Measurements from ENCODE around the gene FAM124A.

DNA sequence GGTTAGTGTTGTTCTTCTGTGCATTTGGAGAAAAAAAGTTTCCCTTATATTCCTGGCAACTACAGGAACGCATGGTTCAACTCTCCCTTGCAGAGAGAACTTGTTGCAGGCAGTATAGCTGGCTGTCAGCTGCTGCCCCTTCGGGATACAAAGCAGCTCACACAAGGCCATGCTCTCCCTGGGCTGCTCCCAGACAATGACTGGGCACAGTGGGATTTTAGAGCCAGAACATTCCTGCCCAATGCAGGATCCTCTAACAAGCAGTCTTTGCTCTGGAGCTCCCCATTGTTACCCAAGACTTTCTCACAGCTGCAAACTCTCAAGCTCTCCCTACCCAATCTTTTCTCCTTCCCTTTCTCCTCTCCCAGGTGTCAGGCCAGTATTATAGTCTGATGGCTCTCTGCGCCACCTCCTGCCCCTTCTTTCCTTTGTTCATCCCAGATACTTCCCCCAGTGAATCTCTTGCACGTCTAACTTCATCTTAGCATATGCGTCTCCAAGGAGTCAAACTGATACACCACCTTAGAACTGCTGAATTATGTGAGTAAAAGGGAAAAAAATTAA lies 89.8 kb downstream of the FAM124A start:
- TF ChIP-seq POLR2A (IDR thresholded peaks at IDR 0.05) (no peak), CTCF (IDR thresholded peaks at IDR 0.05) (no peak)
